Astrocyte of the cerebellum (primary cell): Measurements from ENCODE around the gene FAM111A.

Source experiments
- DNase-seq: peaks from one replicate; pipeline ENCODE4 v3.0.0-alpha.2; 2011; ENCODE audit warnings: low read depth
- H3K4me3 ChIP-seq: 2 replicates; pipeline ENCODE4 v1.5.1; 2011; ENCODE audit warnings: mild to moderate bottlenecking, low read depth, low read length, moderate library complexity
- CTCF ChIP-seq: IDR thresholded peaks from 2 replicates; pipeline ENCODE4 v1.5.1; 2012; ENCODE audit warnings: low read length, low read depth, moderate library complexity, mild to moderate bottlenecking; ENCODE audit errors: missing control alignments
- in situ Hi-C: cut with HindIII; loops from 2 replicates; pipeline ENCODE4 v1.10.0; 2017; ENCODE audit warnings: low sequenced_read_pairs

The FAM111A gene

GRCh38 chr11:59184691-59185339, 42.2 kb downstream of the FAM111A start:
- no peak for DNase-seq
- no peak overlapping the region for H3K4me3 ChIP-seq
- no peak for TF ChIP-seq CTCF
- in situ Hi-C loops, result no loop called here

- DNase-seq, result no peak
- no peak for TF ChIP-seq CTCF
- in situ Hi-C loops, result no loop called here
- no peak overlapping the region for H3K4me3 ChIP-seq
Measured at GRCh38 chr11:59185386-59185945, 42.8 kb downstream of the FAM111A start.

- no peak for DNase-seq
- peak; percentile 36 for TF ChIP-seq CTCF
- H3K4me3 ChIP-seq, result no peak overlapping the region
- in situ Hi-C loops, result no loop called here
Measured at GRCh38 chr11:59186130-59186594, 43.5 kb downstream of the FAM111A start.

- no peak for DNase-seq
- TF ChIP-seq CTCF, result no peak
- in situ Hi-C loops, result no loop called here
- no peak overlapping the region for H3K4me3 ChIP-seq
Measured at GRCh38 chr11:59187035-59187434, 44.4 kb downstream of the FAM111A start.

- in situ Hi-C loops, result no loop called here
- no peak overlapping the region for H3K4me3 ChIP-seq
- TF ChIP-seq CTCF, result no peak
- no peak for DNase-seq
Measured at GRCh38 chr11:59187587-59187986, 44.9 kb downstream of the FAM111A start.

- DNase-seq, result no peak
- in situ Hi-C loops, result no loop called here
Measured at GRCh38 chr11:59188954-59189353, 46.3 kb downstream of the FAM111A start.

More at GRCh38 chr11:59188954-59189353, 46.3 kb downstream of the FAM111A start:
- no peak overlapping the region for H3K4me3 ChIP-seq
- no peak for TF ChIP-seq CTCF
